ENCODE results near the gene PNPLA6. TPM values are rescaled to one million over a fixed set of nuclear protein-coding genes. Genes with fewer than 3 reads are reported as not detected.

Gene PNPLA6
- total and polyA plus RNA-seq, 2 of the 8 experiments (the other 6 are each of a cell fraction or from before 2014, with no cell fraction given): 55.1 to 121 TPM

GRCh38 chr19:7513809-7514642 lies 21.5 kb upstream of the PNPLA6 start:
- H4K91ac ChIP-seq (replicated peaks; ENCODE audit: insufficient read length, low read length): no peak overlapping the region
- 0 out of 2 replicates have a peak overlapping the region, but pooled peaks have one; percentile 39 for H2BK12ac ChIP-seq (ENCODE audit: low read depth, low read length)
- no peak for TF ChIP-seq NANOG (IDR thresholded peaks at IDR 0.05; ENCODE audit: insufficient read depth, low read depth, low read length, poor library complexity, severe bottlenecking)
- TF ChIP-seq CBX8 (IDR thresholded peaks at IDR 0.05; ENCODE audit: borderline replicate concordance, low read depth, low read length): no peak
- no peak for TF ChIP-seq SIN3A (conservative IDR thresholded peaks at IDR 0.05 in 1 of 2, IDR thresholded peaks at IDR 0.05 in 1 of 2; ENCODE audit: low read depth in 1 of 2, low read length in 2 of 2)
- no peak for TF ChIP-seq KDM4A (IDR thresholded peaks at IDR 0.05; ENCODE audit: low read depth, low read length, severe bottlenecking)
- TF ChIP-seq TAF7 (optimal IDR thresholded peaks at IDR 0.05; ENCODE audit: borderline replicate concordance, low read depth, low read length): no peak
- TF ChIP-seq CTCF (IDR thresholded peaks at IDR 0.05; ENCODE audit: control extremely low read depth in 1 of 3, insufficient read depth in 1 of 3, low read depth in 1 of 3, low read length in 3 of 3): no peak
- no peak for TF ChIP-seq JUND (IDR thresholded peaks at IDR 0.05; ENCODE audit: low read length)
- TF ChIP-seq NRF1 (IDR thresholded peaks at IDR 0.05; ENCODE audit: low read depth, low read length): no peak

More at GRCh38 chr19:7513809-7514642, 21.5 kb upstream of the PNPLA6 start:
- Histone ChIP-seq H3K18ac (ENCODE audit: extremely low read depth, low read length) (no peak overlapping the region), H2AFZ (ENCODE audit: low read length) (no peak overlapping the region), H3K79me1 (ENCODE audit: low read depth, low read length) (0 out of 2 replicates have a peak, but pooled peaks cover 3% of the 10 kb centered on the region), H2AK5ac (ENCODE audit: low read depth, low read length) (no peak overlapping the region), H3K4me1 (replicated peaks in 1 of 4; ENCODE audit: control insufficient read depth in 3 of 4, insufficient read depth in 4 of 4, low read length in 3 of 4) (peaks cover 0 to 11% (median 6%) of the 10 kb centered on the region in 4 experiments; a peak in 5 of 7 replicates), H3K9ac (replicated peaks in 1 of 4; ENCODE audit: extremely low read depth in 1 of 4, low read depth in 3 of 4, low read length in 3 of 4) (no peak overlapping the region), H2BK5ac (ENCODE audit: low read depth, low read length) (no peak overlapping the region), H4K20me1 (replicated peaks in 1 of 2; ENCODE audit: control insufficient read depth in 1 of 2, insufficient read depth in 2 of 2, low read length in 2 of 2) (peaks cover 0 to 1% of the 10 kb centered on the region in 2 experiments), H4K8ac (ENCODE audit: extremely low read depth, insufficient read depth, low read length) (no peak overlapping the region; the same call in 1 of the 2 replicates), H3K4me3 (ENCODE audit: extremely low read depth in 1 of 4, insufficient read depth in 2 of 4, low read depth in 3 of 4, low read length in 4 of 4) (no peak overlapping the region), H3K79me2 (ENCODE audit: control insufficient read depth in 1 of 2, insufficient read depth in 2 of 2, low read length in 2 of 2) (peaks cover 0 to 11% of the 10 kb centered on the region in 2 experiments; a peak in 1 of 4 replicates), H2BK20ac (ENCODE audit: low read length) (no peak overlapping the region), H3K23ac (ENCODE audit: insufficient read length) (no peak overlapping the region), H4K5ac (ENCODE audit: insufficient read length, low read depth, low read length) (no peak overlapping the region), H3K4ac (replicated peaks; ENCODE audit: insufficient read length, low read depth, low read length) (no peak overlapping the region), H3K9me3 (ENCODE audit: insufficient read depth in 2 of 2, low read depth in 1 of 2, low read length in 1 of 2) (no peaks in the 10 kb centered on the region), H3K23me2 (ENCODE audit: low read depth, low read length) (peaks cover 4% of the 10 kb centered on the region), H3K27me3 (replicated peaks in 1 of 4; ENCODE audit: control insufficient read depth in 3 of 4, extremely low read depth in 1 of 4, insufficient read depth in 3 of 4, low read length in 3 of 4) (no peaks in the 10 kb centered on the region), H2BK15ac (ENCODE audit: low read length) (no peak overlapping the region), H3K4me2 (ENCODE audit: insufficient read depth in 1 of 2, low read depth in 2 of 2, low read length in 2 of 2) (no peak overlapping the region), H3K36me3 (ENCODE audit: control insufficient read depth in 2 of 4, insufficient read depth in 4 of 4, low read length in 3 of 4) (no peaks in the 10 kb centered on the region), H2BK120ac (replicated peaks; ENCODE audit: low read depth, low read length) (no peak overlapping the region), H3K56ac (replicated peaks; ENCODE audit: insufficient read length, low read depth, low read length) (no peak overlapping the region), H3K14ac (ENCODE audit: insufficient read length) (no peak overlapping the region), H3K27ac (ENCODE audit: low read depth, low read length) (no peak overlapping the region)
- ChIA-PET POLR2A (ENCODE audit: partially characterized antibody) (interaction anchor here (2.8 kb wide), 1 partner anchor 7 kb away, joined by 12 read pairs; no protein-coding TSS in a partner anchor), CTCF (ENCODE audit: partially characterized antibody) (interaction anchor here (1.1 to 1.4 kb wide), 3 partner anchors 8 to 160 kb away, joined by 3 read pairs; partner anchors contain the start of gene MCOLN1)
- 88% methylated on average over 5 of the region's 5 CpGs; no CpG with 5 or more reads in 1 of the 2 experiments for WGBS, 2 experiments (ENCODE audit: extremely low coverage in 1 of 2, insufficient coverage in 1 of 2, insufficient read length in 1 of 2, insufficient replicate concordance in 2 of 2, low coverage in 1 of 2, low lambda C conversion rate in 2 of 2, missing lambda C conversion rate in 1 of 2)
- DNase-seq (ENCODE audit: low read depth in 1 of 2, low spot score in 2 of 2) (no peak), FAIRE-seq (no peak)

Measured in H1 (cell line).